D721Med (cell line): ENCODE results near the gene SUGCT.

Source experiments
- DNase-seq: peaks from one replicate; pipeline ENCODE4 v3.0.0; 2011; ENCODE audit warnings: low spot score; ENCODE audit not compliant: insufficient read length
- FAIRE-seq: peaks from 2 replicates; lab custom pipeline; 2011; peaks lifted over from hg19 to GRCh38; lab: Jason Lieb, UNC
- CTCF ChIP-seq: IDR thresholded peaks from 2 replicates; pipeline ENCODE4 v1.5.1; 2012; ENCODE audit warnings: mild to moderate bottlenecking, control low read depth; ENCODE audit not compliant: insufficient read depth; ENCODE audit errors: missing control alignments

SUGCT gene

GRCh38 chr7:40701836-40702551 is 567.2 kb downstream of the SUGCT start:
- FAIRE-seq (no peak), DNase-seq (no peak)
- TF ChIP-seq CTCF: no peak

GRCh38 chr7:40704172-40704571 is 569.4 kb downstream of the SUGCT start:
- no peak for TF ChIP-seq CTCF
- DNase-seq (no peak), FAIRE-seq (peak; percentile 58)

- TF ChIP-seq CTCF: no peak
- FAIRE-seq: no peak
- DNase-seq: no peak
Observed at GRCh38 chr7:40706829-40707228, 572.0 kb downstream of the SUGCT start.

- FAIRE-seq: no peak
- DNase-seq: no peak
- no peak for TF ChIP-seq CTCF
Observed at GRCh38 chr7:40709062-40709964, 574.5 kb downstream of the SUGCT start.

- no peak for FAIRE-seq
- no peak for TF ChIP-seq CTCF
- DNase-seq: no peak
Observed at GRCh38 chr7:40711706-40712105, 576.9 kb downstream of the SUGCT start.

GRCh38 chr7:40714363-40715052 is 579.7 kb downstream of the SUGCT start:
- no peak for TF ChIP-seq CTCF
- FAIRE-seq: no peak
- DNase-seq: no peak
